Mesendoderm (in vitro differentiated cells): ENCODE measurements around the gene SAMD3.

Experiments
- DNase-seq: peaks from one replicate; pipeline ENCODE4 v3.0.0; 2013
- H2AK5ac ChIP-seq: 2 replicates; pipeline ENCODE4 v1.6.1; 2013; ENCODE audit warnings: low read length, inconsistent platforms
- H2BK120ac ChIP-seq: 2 replicates; pipeline ENCODE4 v1.6.1; 2013; ENCODE audit warnings: low read depth, mild to moderate bottlenecking, low read length, moderate library complexity, mixed read lengths
- H2BK15ac ChIP-seq: replicated peaks from 2 replicates; pipeline ENCODE4 v1.6.1; 2013; ENCODE audit warnings: low read depth, mild to moderate bottlenecking, moderate library complexity
- H2BK5ac ChIP-seq: 2 replicates; pipeline ENCODE4 v1.6.1; 2013; ENCODE audit warnings: low read length, inconsistent platforms
- H3K18ac ChIP-seq: 2 replicates; pipeline ENCODE4 v1.6.1; 2013; ENCODE audit warnings: mild to moderate bottlenecking, low read length, mixed read lengths
- H3K23ac ChIP-seq: one replicate; pipeline ENCODE4 v1.6.1; 2013; ENCODE audit warnings: low read length
- H3K27ac ChIP-seq: 2 replicates; pipeline ENCODE4 v1.5.1; 2013; ENCODE audit warnings: low read depth, mild to moderate bottlenecking, inconsistent platforms, low read length, moderate library complexity
- H3K27me3 ChIP-seq: 2 replicates; pipeline ENCODE4 v1.6.1; 2013; ENCODE audit warnings: low read length, control low read depth, mild to moderate bottlenecking, inconsistent platforms; ENCODE audit not compliant: insufficient read depth, poor library complexity
- H3K36me3 ChIP-seq: 2 replicates; pipeline ENCODE4 v1.6.1; 2013; ENCODE audit warnings: low read length, inconsistent platforms; ENCODE audit not compliant: control insufficient read depth, insufficient read depth
- H3K4ac ChIP-seq: one replicate; pipeline ENCODE4 v1.6.1; 2013; ENCODE audit warnings: low read depth, mild to moderate bottlenecking, low read length, moderate library complexity
- H3K4me1 ChIP-seq: 2 replicates; pipeline ENCODE4 v1.6.1; 2013; ENCODE audit warnings: low read depth, low read length, inconsistent platforms; ENCODE audit not compliant: control insufficient read depth
- H3K4me2 ChIP-seq: 2 replicates; pipeline ENCODE4 v1.6.1; 2013; ENCODE audit warnings: low read length
- H3K4me3 ChIP-seq: 2 replicates; pipeline ENCODE4 v1.5.1; 2013; ENCODE audit warnings: mild to moderate bottlenecking, low read length
- H3K56ac ChIP-seq: one replicate; pipeline ENCODE4 v1.6.1; 2013; ENCODE audit warnings: low read length
- H3K79me1 ChIP-seq: 2 replicates; pipeline ENCODE4 v1.6.1; 2013; ENCODE audit warnings: low read length, inconsistent platforms
- H3K79me2 ChIP-seq: 2 replicates; pipeline ENCODE4 v1.6.1; 2013; ENCODE audit warnings: mild to moderate bottlenecking, low read length; ENCODE audit not compliant: control insufficient read depth, insufficient read depth
- H3K9ac ChIP-seq: 2 replicates; pipeline ENCODE4 v1.6.1; 2013; ENCODE audit warnings: low read length, inconsistent platforms
- H4K5ac ChIP-seq: one replicate; pipeline ENCODE4 v1.6.1; 2013; ENCODE audit warnings: low read length
- H4K8ac ChIP-seq: one replicate; pipeline ENCODE4 v1.6.1; 2013; ENCODE audit warnings: low read depth, mild to moderate bottlenecking, control low read depth, low read length, moderate library complexity
- WGBS: extraction: QIAGEN DNeasy Blood & Tissue Kit; methylation state at CpG from one replicate; pipeline ENCODE4 v1.1.7; 2013; ENCODE audit warnings: low lambda C conversion rate, missing lambda C conversion rate; ENCODE audit not compliant: insufficient coverage; ENCODE audit errors: extremely low coverage; 5-methylcytosine and 5-hydroxymethylcytosine counted together

Gene SAMD3

GRCh38 chr6:130143709-130144108 is 79.0 kb downstream of the SAMD3 start:
- Histone ChIP-seq H3K36me3 (no peaks in the 10 kb centered on the region), H3K4me1 (no peaks in the 10 kb centered on the region), H4K5ac (no peak overlapping the region), H2BK15ac (no peak overlapping the region), H2BK120ac (no peak overlapping the region), H3K79me1 (no peaks in the 10 kb centered on the region), H3K18ac (no peak overlapping the region), H3K27me3 (no peaks in the 10 kb centered on the region), H2AK5ac (no peak overlapping the region), H3K79me2 (no peaks in the 10 kb centered on the region), H2BK5ac (no peak overlapping the region), H3K9ac (no peak overlapping the region), H3K4ac (no peak overlapping the region), H3K56ac (no peak overlapping the region), H4K8ac (no peak overlapping the region), H3K27ac (no peak overlapping the region), H3K4me2 (no peak overlapping the region), H3K23ac (no peak overlapping the region), H3K4me3 (no peak overlapping the region)
- DNase-seq = no peak
- WGBS = no CpG with 5 or more reads among the region's 3 CpGs

- Histone ChIP-seq H2BK5ac (no peak overlapping the region), H2BK120ac (no peak overlapping the region), H3K4me3 (no peak overlapping the region), H4K8ac (no peak overlapping the region), H3K4me2 (no peak overlapping the region), H3K79me2 (no peaks in the 10 kb centered on the region), H3K4ac (no peak overlapping the region), H2BK15ac (no peak overlapping the region), H3K23ac (no peak overlapping the region), H3K9ac (no peak overlapping the region), H3K56ac (no peak overlapping the region), H3K4me1 (no peaks in the 10 kb centered on the region), H3K27me3 (no peaks in the 10 kb centered on the region), H4K5ac (no peak overlapping the region), H2AK5ac (no peak overlapping the region), H3K27ac (no peak overlapping the region), H3K36me3 (no peaks in the 10 kb centered on the region), H3K79me1 (no peaks in the 10 kb centered on the region), H3K18ac (no peak overlapping the region)
- no CpG with 5 or more reads among the region's 2 CpGs for WGBS
- DNase-seq = no peak
Measured at GRCh38 chr6:130140084-130140483, 82.7 kb downstream of the SAMD3 start.

- no peaks in the 10 kb centered on the region for H3K36me3 ChIP-seq
- H2BK120ac ChIP-seq = no peak overlapping the region
- no peak overlapping the region for H3K4me2 ChIP-seq
- H3K4me3 ChIP-seq = no peak overlapping the region
- no peak overlapping the region for H3K27ac ChIP-seq
- no peak overlapping the region for H3K18ac ChIP-seq
- H2BK5ac ChIP-seq = no peak overlapping the region
- H3K56ac ChIP-seq = no peak overlapping the region
- no peak for DNase-seq
- no peak overlapping the region for H2BK15ac ChIP-seq
- H3K27me3 ChIP-seq = no peaks in the 10 kb centered on the region
- no peak overlapping the region for H2AK5ac ChIP-seq
- no CpG with 5 or more reads among the region's 3 CpGs for WGBS
- H3K9ac ChIP-seq = no peak overlapping the region
- no peaks in the 10 kb centered on the region for H3K4me1 ChIP-seq
- no peak overlapping the region for H4K5ac ChIP-seq
- H3K79me2 ChIP-seq = no peaks in the 10 kb centered on the region
- no peak overlapping the region for H3K23ac ChIP-seq
- H4K8ac ChIP-seq = no peak overlapping the region
- no peaks in the 10 kb centered on the region for H3K79me1 ChIP-seq
- H3K4ac ChIP-seq = no peak overlapping the region
Measured at GRCh38 chr6:130138909-130139242, 83.9 kb downstream of the SAMD3 start.

GRCh38 chr6:130138116-130138908 is 84.4 kb downstream of the SAMD3 start:
- H3K18ac ChIP-seq = no peak overlapping the region
- no peak overlapping the region for H4K5ac ChIP-seq
- H3K27me3 ChIP-seq = no peaks in the 10 kb centered on the region
- H3K9ac ChIP-seq = no peak overlapping the region
- no CpG with 5 or more reads among the region's 7 CpGs for WGBS
- no peak overlapping the region for H3K23ac ChIP-seq
- no peak overlapping the region for H2BK120ac ChIP-seq
- H3K4ac ChIP-seq = no peak overlapping the region
- no peaks in the 10 kb centered on the region for H3K4me1 ChIP-seq
- H3K56ac ChIP-seq = no peak overlapping the region
- no peaks in the 10 kb centered on the region for H3K79me2 ChIP-seq
- no peaks in the 10 kb centered on the region for H3K36me3 ChIP-seq
- no peaks in the 10 kb centered on the region for H3K79me1 ChIP-seq
- no peak overlapping the region for H3K4me3 ChIP-seq
- H3K27ac ChIP-seq = no peak overlapping the region
- no peak for DNase-seq
- H2AK5ac ChIP-seq = no peak overlapping the region
- H2BK5ac ChIP-seq = no peak overlapping the region
- H3K4me2 ChIP-seq = no peak overlapping the region
- no peak overlapping the region for H2BK15ac ChIP-seq
- H4K8ac ChIP-seq = no peak overlapping the region

GRCh38 chr6:130136798-130137197 is 86.0 kb downstream of the SAMD3 start:
- no peak overlapping the region for H3K56ac ChIP-seq
- no peak overlapping the region for H3K18ac ChIP-seq
- H3K4me1 ChIP-seq = no peaks in the 10 kb centered on the region
- no peak overlapping the region for H2BK5ac ChIP-seq
- H3K4ac ChIP-seq = no peak overlapping the region
- H3K79me1 ChIP-seq = no peaks in the 10 kb centered on the region
- WGBS = no CpG with 5 or more reads among the region's 2 CpGs
- H3K4me2 ChIP-seq = no peak overlapping the region
- no peak overlapping the region for H2BK120ac ChIP-seq
- no peak for DNase-seq
- no peak overlapping the region for H3K9ac ChIP-seq
- no peaks in the 10 kb centered on the region for H3K79me2 ChIP-seq
- no peak overlapping the region for H3K23ac ChIP-seq
- no peaks in the 10 kb centered on the region for H3K27me3 ChIP-seq
- no peak overlapping the region for H4K8ac ChIP-seq
- no peaks in the 10 kb centered on the region for H3K36me3 ChIP-seq
- H3K27ac ChIP-seq = no peak overlapping the region
- no peak overlapping the region for H2BK15ac ChIP-seq
- H4K5ac ChIP-seq = no peak overlapping the region
- no peak overlapping the region for H3K4me3 ChIP-seq
- H2AK5ac ChIP-seq = no peak overlapping the region

GRCh38 chr6:130134582-130134981 is 88.2 kb downstream of the SAMD3 start:
- Histone ChIP-seq H2BK15ac (no peak overlapping the region), H2AK5ac (no peak overlapping the region), H3K27ac (no peak overlapping the region), H3K18ac (no peak overlapping the region), H3K4me1 (no peaks in the 10 kb centered on the region), H3K23ac (no peak overlapping the region), H3K56ac (no peak overlapping the region), H3K4me3 (no peak overlapping the region), H2BK5ac (no peak overlapping the region), H3K4ac (no peak overlapping the region), H3K79me1 (no peaks in the 10 kb centered on the region), H3K79me2 (no peaks in the 10 kb centered on the region), H2BK120ac (no peak overlapping the region), H4K8ac (no peak overlapping the region), H3K27me3 (no peaks in the 10 kb centered on the region), H4K5ac (no peak overlapping the region), H3K36me3 (no peaks in the 10 kb centered on the region), H3K4me2 (no peak overlapping the region), H3K9ac (no peak overlapping the region)
- no CpG with 5 or more reads among the region's 2 CpGs for WGBS
- no peak for DNase-seq
